Upper lobe of left lung (tissue), 6 donors: ENCODE results near the gene MMP14. TPM values are rescaled to one million over a fixed set of nuclear protein-coding genes. Genes with fewer than 3 reads are reported as not detected.
"Not testable (repeated sequence)": the region's sequence is repeated elsewhere in the genome, so short reads cannot be mapped to it uniquely, and the experiment has no call there.

Source experiments
- ATAC-seq, 2 donors: fragments of 200-7000 bp; cut with Tn5 transposase; one replicate each; pipeline ENCODE4 v1.9.1; 2022; ENCODE audit warnings: mild to moderate bottlenecking in 2 of 2, moderate library complexity in 2 of 2; ENCODE audit not compliant: low FRiP score in 2 of 2
- DNase-seq, 2 donors: peaks; one replicate each; pipeline ENCODE4 v3.0.0-alpha.2; 2019 to 2020
- H3K27ac ChIP-seq, 4 donors: fragments of 200-600 bp; sonication (generic); one replicate each; pipeline ENCODE4 v1.5.1; 2016 to 2019
- H3K27me3 ChIP-seq, 4 donors: fragments of 200-600 bp; sonication (generic); one replicate each; pipeline ENCODE4 v1.5.1; 2017 to 2019
- H3K36me3 ChIP-seq, 4 donors: fragments of 200-600 bp; sonication (generic); one replicate each; pipeline ENCODE4 v1.5.1; 2016 to 2019
- H3K4me1 ChIP-seq, 4 donors: fragments of 200-600 bp; sonication (generic); one replicate each; pipeline ENCODE4 v1.5.1; 2018 to 2019
- H3K4me3 ChIP-seq, 4 donors: fragments of 200-600 bp; sonication (generic); one replicate each; pipeline ENCODE4 v1.5.1; 2017 to 2019; ENCODE audit warnings: mild to moderate bottlenecking in 2 of 4, moderate library complexity in 1 of 4
- H3K9me3 ChIP-seq, 4 donors: fragments of 200-600 bp; sonication (generic); one replicate each; pipeline ENCODE4 v1.5.1; 2018 to 2019
- CTCF ChIP-seq, 6 experiments: fragments of 450-650 bp in 4 of 6; fragments of 200-600 bp in 2 of 6; sonication (generic) in 2 of 6; IDR thresholded peaks; one replicate each; pipeline ENCODE4 v1.5.1; 2016 to 2019; ENCODE audit warnings: antibody characterized with exemption in 6 of 6
- EP300 ChIP-seq, 4 donors: sonication (generic); formaldehyde crosslinking; IDR thresholded peaks; one replicate each; pipeline ENCODE4 v1.5.1; 2017; ENCODE audit warnings: antibody characterized with exemption in 4 of 4, control low read depth in 2 of 4
- POLR2A ChIP-seq, 4 donors: fragments of 450-650 bp; IDR thresholded peaks; one replicate each; pipeline ENCODE4 v1.5.1; 2016 to 2017; ENCODE audit warnings: antibody characterized with exemption in 4 of 4, mild to moderate bottlenecking in 2 of 4
- POLR2AphosphoS5 ChIP-seq, 2 donors: sonication (generic); formaldehyde crosslinking; IDR thresholded peaks; one replicate each; pipeline ENCODE4 v1.5.1; 2017; ENCODE audit warnings: antibody characterized with exemption in 2 of 2
- WGBS, 2 donors: methylation state at CpG; one replicate each; pipeline ENCODE4 v1.1.5; 2017 to 2018; 5-methylcytosine and 5-hydroxymethylcytosine counted together
- total RNA-seq, 6 donors: library from RNA; depleted of rRNA in 4 of 6; stranded (reverse); fragments of >200 nt in 4 of 6; gene quantifications; one replicate each; pipeline versions ENCODE4 v1.1.0 to v1.2.1, GENCODE V29; 2016 to 2021
- donor health status: DM: no; HTN: no; CAD: no; lungs with moderate emphysema.
- donor health status: DM: no; HTN: yes; CAD: no; lungs with severe emphysema.

MMP14 gene
- 100 to 1,000 TPM in 3 of 6 donors, 10 to 100 TPM in 3; 53.4 to 157 (median 104) TPM for total RNA-seq

DNA sequence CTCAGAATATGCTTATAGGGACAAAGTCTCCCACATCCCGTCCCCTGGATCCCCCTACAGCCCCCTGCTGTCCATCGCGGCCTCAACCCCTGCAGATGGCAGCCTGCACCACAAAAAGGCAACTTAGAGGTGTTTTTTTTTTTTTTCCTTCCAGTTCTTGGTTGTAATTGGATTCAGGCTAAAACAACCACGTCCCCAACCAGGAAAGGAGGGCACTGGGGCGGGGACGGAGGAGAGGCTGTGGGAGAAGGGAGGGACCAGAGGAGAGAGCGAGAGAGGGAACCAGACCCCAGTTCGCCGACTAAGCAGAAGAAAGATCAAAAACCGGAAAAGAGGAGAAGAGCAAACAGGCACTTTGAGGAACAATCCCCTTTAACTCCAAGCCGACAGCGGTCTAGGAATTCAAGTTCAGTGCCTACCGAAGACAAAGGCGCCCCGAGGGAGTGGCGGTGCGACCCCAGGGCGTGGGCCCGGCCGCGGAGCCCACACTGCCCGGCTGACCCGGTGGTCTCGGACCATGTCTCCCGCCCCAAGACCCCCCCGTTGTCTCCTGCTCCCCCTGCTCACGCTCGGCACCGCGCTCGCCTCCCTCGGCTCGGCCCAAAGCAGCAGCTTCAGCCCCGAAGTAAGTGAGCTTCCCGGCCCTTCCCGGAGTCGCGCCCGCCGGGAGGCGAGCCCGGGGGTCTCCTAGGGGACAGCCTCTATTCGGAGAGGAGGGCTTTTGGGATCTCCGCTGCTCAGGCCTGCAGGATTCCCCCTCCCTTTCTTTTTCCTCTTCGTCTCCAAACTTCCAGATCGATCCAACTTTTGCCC, at the start of gene MMP14:
MMP14 (plus strand) TSS at position 285 of the 813 bp plus-strand sequence; CDS start at position 518, 233 bp downstream.
- peak; percentile 73 to 86 for DNase-seq
- Histone ChIP-seq H3K4me1 (peaks cover 19 to 26% (median 23%) of the 10 kb centered on the region in 4 donors), H3K4me3 (peak within 1 kb of the TSS; percentile 71 to 90 (median 76)), H3K36me3 (peaks cover 0 to 24% (median 17%) of the 10 kb centered on the region in 4 donors), H3K27ac (peak within 1 kb of the TSS; percentile 89 to 97 (median 96)), H3K9me3 (no peaks in the 10 kb centered on the region), H3K27me3 (no peaks in the 10 kb centered on the region)
- no peak for TF ChIP-seq EP300 (IDR thresholded peaks at IDR 0.05)
- peak in 2 of 6 experiments; percentile 9 to 19 for TF ChIP-seq CTCF (IDR thresholded peaks at IDR 0.05)
- peak; percentile 49 to 72 for TF ChIP-seq POLR2AphosphoS5 (IDR thresholded peaks at IDR 0.05)
- TF ChIP-seq POLR2A (IDR thresholded peaks at IDR 0.05), result peak in 1 of 4 donors; percentile 78
- ATAC-seq, result peak; percentile 67 to 89
- WGBS, 2 donors, result 3 to 6% methylated on average over 25 to 35 of the region's 46 CpGs

- Histone ChIP-seq H3K4me1 (peaks cover 0 to 4% (median 2%) of the 10 kb centered on the region in 4 donors), H3K4me3 (no peak overlapping the region), H3K27ac (no peak overlapping the region), H3K36me3 (no peaks in the 10 kb centered on the region), H3K27me3 (no peaks in the 10 kb centered on the region), H3K9me3 (no peaks in the 10 kb centered on the region)
- no peak for ATAC-seq
- no peak for DNase-seq
- TF ChIP-seq EP300 (IDR thresholded peaks at IDR 0.05) (no peak), CTCF (IDR thresholded peaks at IDR 0.05) (no peak), POLR2A (IDR thresholded peaks at IDR 0.05) (no peak), POLR2AphosphoS5 (IDR thresholded peaks at IDR 0.05) (no peak)
- WGBS, 2 donors, result 95% methylated on average over 4 of the region's 4 CpGs
Measured at GRCh38 chr14:22786685-22787084, 49.7 kb upstream of the MMP14 start.

- WGBS, 2 donors, result 64 to 74% methylated on average over 3 of the region's 3 CpGs
- TF ChIP-seq EP300 (IDR thresholded peaks at IDR 0.05) (no peak), POLR2A (IDR thresholded peaks at IDR 0.05) (peak in 1 of 4 donors; percentile 12)
- no peak for DNase-seq
- Histone ChIP-seq H3K27ac (peak overlapping the region in 3 of 4 donors; percentile 4 to 54 (median 43)), H3K9me3 (no peaks in the 10 kb centered on the region), H3K36me3 (no peaks in the 10 kb centered on the region), H3K27me3 (no peaks in the 10 kb centered on the region), H3K4me3 (no peak overlapping the region), H3K4me1 (peaks cover 0 to 4% (median 0%) of the 10 kb centered on the region in 4 donors)
- ATAC-seq, result peak in 1 of 2 donors; percentile 50
Measured at GRCh38 chr14:22791301-22791700, 45.1 kb upstream of the MMP14 start.

DNA sequence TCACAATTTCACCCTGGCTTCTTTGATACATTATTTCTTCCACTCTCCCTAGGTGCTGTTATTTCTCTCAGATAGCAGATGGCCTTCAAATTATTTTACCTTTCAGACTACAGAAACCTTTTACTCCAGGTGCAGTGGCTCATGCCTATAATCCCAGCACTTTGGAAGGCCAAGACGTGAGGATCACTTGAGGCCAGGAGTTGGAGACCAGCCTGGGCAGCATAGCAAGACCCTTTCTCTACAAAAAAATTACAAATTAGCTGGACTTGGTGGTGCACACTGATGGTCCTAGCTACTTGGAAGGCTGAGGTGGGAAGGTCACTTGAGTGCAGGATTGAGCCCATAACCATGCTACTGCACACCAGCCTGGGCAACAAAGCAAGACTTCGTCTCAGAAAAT, 44.2 kb upstream of the MMP14 start:
- no peak for ATAC-seq
- Histone ChIP-seq H3K9me3 (no peaks in the 10 kb centered on the region), H3K4me1 (peaks cover 0 to 4% (median 0%) of the 10 kb centered on the region in 4 donors), H3K36me3 (no peaks in the 10 kb centered on the region), H3K27ac (no peak overlapping the region), H3K4me3 (no peak overlapping the region), H3K27me3 (no peaks in the 10 kb centered on the region)
- DNase-seq, result no peak
- 97 to 100% methylated on average over 2 of the region's 2 CpGs for WGBS, 2 donors
- TF ChIP-seq POLR2AphosphoS5 (IDR thresholded peaks at IDR 0.05), result no peak
- TF ChIP-seq EP300 (IDR thresholded peaks at IDR 0.05), result no peak
- TF ChIP-seq CTCF (IDR thresholded peaks at IDR 0.05), result no peak
- no peak for TF ChIP-seq POLR2A (IDR thresholded peaks at IDR 0.05)

GRCh38 chr14:22793550-22793949, 42.8 kb upstream of the MMP14 start:
- H3K4me3 ChIP-seq, DNase-seq, H3K36me3 ChIP-seq, H3K9me3 ChIP-seq, ATAC-seq, H3K27me3 ChIP-seq, H3K27ac ChIP-seq, H3K4me1 ChIP-seq: not testable (repeated sequence)
- WGBS, 2 donors, result 87 to 95% methylated on average over 5 of the region's 5 CpGs
